Iris pigment epithelial cell (primary cell): ENCODE results near the gene SCFD2.
A peak's percentile ranks its signal among the peaks of the same experiment; 100 is the strongest.

Experiments used
- DNase-seq: peaks from one replicate; pipeline ENCODE4 v3.0.0-alpha.2; 2011; ENCODE audit warnings: low read depth

Gene SCFD2

GRCh38 chr4:52956691-52957090, 409.2 kb downstream of the SCFD2 start:
- DNase-seq: no peak

DNA sequence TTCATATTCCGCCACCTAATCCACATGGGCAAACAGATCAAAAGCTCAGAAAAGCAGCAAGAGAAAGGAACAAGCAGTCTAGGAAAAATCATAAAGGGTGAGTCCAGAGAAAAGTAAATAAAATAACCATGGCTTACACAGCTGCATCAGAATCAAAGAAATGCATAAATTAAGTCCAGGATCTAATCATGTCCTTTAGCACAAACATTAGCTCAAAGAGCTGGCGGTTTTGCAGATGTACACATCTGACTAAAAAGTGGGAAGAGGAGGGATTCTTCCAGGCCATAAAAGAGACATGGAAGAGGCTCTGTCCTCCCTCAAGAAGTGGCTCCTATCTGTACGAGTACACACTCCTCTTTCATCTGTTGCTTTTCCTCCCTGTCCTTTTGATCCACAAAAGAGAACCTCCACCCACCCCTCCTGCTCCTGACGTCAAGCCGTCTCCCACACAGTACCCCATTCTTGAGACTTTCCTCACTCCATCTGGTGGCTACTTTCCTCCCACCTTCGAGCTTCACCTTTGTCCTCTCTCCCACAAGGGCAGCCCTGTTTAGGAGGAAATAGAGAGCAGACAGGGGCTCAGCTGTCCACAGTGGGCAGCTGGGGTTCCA, 411.2 kb downstream of the SCFD2 start:
- no peak for DNase-seq

DNA sequence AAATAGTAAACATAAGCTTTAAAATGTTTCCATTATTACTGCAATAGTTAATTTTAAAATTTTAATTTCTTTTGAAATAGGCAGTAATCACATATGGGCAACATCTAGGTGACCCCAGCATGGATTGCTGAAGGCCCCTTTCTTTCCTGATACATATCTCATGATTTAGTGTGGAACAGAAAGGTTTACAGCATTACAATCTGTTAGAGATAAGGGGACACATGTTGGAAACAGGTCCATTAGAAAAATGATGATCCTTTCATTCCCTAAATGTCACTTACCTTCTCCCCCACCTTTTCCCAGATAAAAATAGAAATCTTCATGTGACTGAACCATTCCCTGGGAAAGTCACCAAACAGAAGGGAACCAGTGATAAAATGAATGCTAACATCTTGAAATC, 413.3 kb downstream of the SCFD2 start:
- DNase-seq: no peak

GRCh38 chr4:52951016-52951415, 414.8 kb downstream of the SCFD2 start:
- no peak for DNase-seq

GRCh38 chr4:52950226-52950625, 415.6 kb downstream of the SCFD2 start:
- no peak for DNase-seq

DNA sequence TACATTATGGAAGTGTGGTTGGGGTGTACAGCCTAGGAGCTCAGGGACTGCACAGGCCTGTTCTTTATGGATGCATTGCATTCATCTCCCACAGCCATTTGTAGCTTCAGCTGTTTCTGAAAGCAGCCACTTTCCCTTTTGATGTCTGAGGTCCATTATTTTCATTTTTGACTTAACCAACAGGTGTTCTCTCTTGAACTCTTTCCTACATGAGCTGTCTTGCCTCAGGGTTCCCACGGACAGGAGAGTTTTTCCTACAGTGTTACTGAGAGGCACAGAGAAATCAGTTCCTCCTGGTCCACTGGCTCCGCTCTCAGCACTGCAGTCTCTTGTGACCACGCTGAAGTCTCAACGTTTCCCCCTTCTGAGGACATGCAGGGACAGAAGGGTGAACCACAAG, 416.5 kb downstream of the SCFD2 start:
- DNase-seq: no peak

GRCh38 chr4:52948057-52948423, 417.8 kb downstream of the SCFD2 start:
- no peak for DNase-seq

GRCh38 chr4:52947401-52948056, 418.3 kb downstream of the SCFD2 start:
- DNase-seq: no peak

DNA sequence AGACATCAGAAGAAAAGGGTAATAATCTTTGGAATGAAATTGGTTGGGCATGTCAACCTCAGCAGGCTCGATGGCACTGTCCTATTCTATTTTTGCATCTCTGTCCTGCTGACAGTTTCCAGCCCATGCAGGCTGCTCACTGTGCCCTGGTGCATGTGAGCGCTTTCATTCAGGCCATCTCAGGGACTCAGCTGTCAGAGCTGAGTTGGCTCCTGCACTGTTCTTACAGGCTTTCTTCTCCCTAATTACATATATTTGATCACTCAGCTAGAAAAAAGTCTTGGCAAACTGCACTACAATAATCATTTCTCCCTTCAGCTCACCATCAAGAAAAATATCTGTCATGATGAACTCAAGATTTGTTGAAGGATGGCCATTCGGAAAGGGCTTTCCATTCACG, 419.0 kb downstream of the SCFD2 start:
- no peak for DNase-seq

DNA sequence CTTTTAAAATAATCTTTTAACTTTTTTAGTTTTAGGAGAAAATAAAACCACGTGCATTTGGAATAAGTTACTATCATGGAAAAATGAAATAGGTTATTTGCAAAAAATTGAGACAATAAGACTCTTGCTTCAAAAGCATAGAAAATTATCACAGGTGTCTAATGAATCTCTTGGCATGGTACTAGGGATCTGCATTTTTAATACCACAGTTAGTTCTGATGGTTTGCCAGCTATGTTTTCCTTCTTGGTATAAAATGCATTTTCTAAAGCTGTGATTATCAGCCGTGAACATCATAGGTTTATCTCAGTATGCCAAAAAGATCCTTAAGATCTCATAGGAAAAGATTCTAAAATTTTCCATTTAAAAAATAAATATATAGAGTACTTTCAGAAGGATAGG, 419.9 kb downstream of the SCFD2 start:
- no peak for DNase-seq

GRCh38 chr4:52945326-52945898, 420.4 kb downstream of the SCFD2 start:
- DNase-seq: no peak

DNA sequence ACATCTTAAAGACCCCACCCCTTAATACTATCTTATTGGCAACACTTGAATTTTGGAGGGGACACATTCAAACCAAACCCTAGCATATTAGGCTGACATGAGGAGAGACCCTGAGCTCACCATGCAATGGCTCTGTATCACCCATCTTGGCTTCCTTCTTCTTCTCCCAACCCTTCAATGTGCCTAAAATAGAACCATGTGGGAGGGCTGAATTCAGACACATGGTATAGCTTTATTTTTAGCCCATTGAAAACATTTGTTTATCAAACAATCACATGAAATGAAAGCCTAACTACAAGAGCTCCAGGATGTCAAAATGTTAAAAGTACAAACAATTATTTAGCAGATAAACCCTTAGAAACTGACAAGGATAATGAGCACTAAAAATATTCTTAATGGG, 422.2 kb downstream of the SCFD2 start:
- no peak for DNase-seq

GRCh38 chr4:52942936-52943335, 422.9 kb downstream of the SCFD2 start:
- DNase-seq: no peak

GRCh38 chr4:52941450-52941849, 424.4 kb downstream of the SCFD2 start:
- no peak for DNase-seq

DNA sequence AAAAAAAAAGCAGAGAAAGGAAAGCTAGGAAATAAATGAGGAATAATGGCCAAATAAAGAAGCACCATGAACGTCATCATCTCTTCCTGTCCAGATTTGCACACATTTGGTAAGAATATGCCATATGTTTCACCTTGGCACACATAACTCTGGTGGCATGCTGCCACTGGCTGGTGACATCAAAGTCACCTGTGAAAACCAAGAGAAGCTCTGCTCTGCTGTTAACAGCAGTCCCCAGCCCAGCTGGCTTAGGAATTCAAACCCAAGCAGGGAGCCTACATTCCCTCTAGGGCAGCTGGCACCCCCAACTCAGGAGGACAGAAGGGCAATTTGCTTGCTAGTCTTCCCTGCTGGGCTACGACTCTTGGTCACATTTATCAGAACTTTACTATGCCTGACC, 426.1 kb downstream of the SCFD2 start:
- DNase-seq: no peak

DNA sequence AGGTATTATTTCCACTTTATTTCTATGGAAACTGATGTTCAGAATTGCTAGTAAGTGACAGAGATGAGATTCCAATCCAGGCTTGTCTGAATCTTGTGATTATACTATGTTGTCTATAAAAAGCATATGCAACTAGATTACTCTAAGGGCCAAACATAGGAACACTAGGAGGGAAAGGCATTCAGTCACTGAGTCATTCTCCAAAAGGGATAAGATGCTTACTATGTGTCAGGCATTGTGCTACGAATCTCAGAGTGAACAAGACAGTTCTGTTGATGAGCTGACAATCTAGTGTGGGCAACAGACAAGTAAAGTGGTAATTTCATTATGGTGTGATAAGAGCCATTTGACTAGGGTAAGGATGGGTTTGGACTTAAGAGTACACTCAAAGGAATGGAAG, 426.5 kb downstream of the SCFD2 start:
- no peak for DNase-seq

DNA sequence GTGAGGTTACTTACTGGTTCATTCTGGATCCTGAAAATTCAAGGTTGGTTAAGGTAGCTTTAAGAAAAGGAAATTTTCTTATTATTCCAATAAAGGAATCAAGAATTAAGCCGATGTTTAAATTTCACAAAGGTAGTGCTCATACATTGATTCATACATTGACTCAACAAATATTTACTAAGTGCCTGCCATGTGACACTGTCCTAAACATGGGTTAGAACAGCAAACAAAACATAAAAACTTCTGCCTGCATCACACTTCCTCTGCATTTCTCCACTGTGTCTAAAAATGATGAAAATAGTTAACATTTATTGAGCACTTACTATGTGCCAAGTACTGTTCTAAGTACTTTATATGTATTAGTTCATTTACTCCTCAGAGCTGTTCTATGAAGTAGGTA, 428.0 kb downstream of the SCFD2 start:
- DNase-seq: no peak

- DNase-seq: no peak
These were observed 429.1 kb downstream of the SCFD2 start for GRCh38 chr4:52936729-52937128.

GRCh38 chr4:52935317-52935716, 430.5 kb downstream of the SCFD2 start:
- no peak for DNase-seq

DNA sequence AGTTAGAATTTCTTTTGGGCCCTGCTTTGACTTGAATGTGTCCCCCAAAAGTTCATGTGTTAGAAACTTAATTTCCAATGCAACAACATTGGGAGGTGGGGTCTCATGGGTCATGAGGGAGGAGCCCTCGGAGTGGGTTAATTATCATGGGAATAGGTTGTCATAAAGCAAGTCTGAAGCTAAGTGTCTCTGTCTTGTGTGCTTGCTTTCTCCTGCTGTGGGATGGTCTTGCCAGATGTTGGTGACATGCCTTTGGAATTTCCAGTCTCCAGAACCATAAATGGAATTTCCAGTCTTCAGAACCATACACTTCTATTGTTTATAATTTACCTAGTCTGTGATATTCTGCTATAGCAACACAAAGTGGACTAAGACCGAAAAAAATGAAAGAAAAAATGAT, 432.1 kb downstream of the SCFD2 start:
- no peak for DNase-seq

DNA sequence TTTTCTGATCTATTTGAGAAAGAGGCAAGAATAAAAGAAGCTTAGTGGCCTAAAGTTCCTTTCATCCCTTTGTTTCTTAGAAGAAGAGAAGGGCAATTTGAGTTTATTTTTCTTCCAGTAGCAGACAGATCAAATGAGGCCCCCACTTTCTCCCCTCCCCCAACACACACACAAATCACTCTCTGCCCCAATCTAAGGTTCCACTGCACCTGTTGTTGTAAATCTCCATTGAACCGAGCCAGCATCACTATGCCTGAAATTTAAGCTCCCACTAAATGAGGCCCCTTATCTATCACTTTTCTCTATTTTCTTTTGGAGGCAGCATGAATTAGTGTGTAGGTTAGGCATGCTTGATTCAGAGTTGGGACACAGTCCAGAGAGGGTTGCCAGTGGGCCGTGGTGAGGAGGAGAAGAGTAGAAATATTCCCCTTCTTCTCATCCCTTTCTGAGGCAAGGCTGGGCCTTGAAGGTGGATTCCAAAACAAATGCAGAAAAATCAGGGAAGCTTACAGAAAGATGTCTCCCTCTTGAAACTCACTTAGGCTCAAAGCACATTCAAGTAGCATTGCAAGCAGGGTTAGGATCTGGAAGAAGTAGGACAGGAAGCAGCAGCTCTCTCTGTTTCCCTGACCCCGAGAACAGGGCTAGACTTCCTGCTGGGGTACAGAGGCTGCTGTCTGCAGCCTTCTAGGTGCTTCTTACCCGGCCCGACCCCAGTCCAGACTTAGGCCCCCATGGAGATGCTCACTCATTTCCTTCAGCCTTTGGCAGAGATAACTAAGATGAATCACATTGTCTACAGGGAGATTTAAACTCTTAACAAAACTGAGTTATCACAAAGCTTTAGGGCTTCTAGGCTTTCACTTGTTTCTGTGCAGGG, 433.0 kb downstream of the SCFD2 start:
- peak; percentile 54 for DNase-seq

DNA sequence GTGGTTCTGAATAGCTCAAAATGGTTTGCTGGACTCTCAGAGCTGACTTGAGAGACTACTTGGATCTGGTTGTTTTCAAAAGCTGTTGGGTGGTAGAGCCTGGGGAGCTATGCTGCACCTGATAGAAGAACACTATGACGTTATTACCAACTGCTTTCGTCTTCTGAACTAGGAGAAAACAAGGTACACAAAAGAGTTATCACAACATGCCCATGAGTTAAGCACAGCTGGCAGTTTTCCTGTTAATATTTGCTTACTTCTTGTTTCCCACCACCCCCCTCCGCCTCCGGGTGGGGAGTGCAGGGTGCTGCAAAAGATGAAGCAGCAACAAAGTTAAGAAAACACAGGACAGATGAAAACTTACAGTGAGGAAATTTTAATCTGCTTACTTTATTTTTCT, 434.6 kb downstream of the SCFD2 start:
- no peak for DNase-seq
